Anterior cingulate cortex (tissue), 58 donors: ENCODE data around the gene DRAP1.
"Not testable (repeated sequence)": the region's sequence is repeated elsewhere in the genome, so short reads cannot be mapped to it uniquely, and the experiment has no call there.

ENCODE experiments used
- DNase-seq, 58 donors: peaks; one replicate each; lab custom pipeline; 2025; lab: John Stamatoyannopoulos, UW

The DRAP1 gene

GRCh38 chr11:65922565-65922964, 3.3 kb downstream of the DRAP1 start:
- no peak for DNase-seq

- no peak for DNase-seq
These were observed 6.2 kb downstream of the DRAP1 start for GRCh38 chr11:65925397-65925796.

- DNase-seq = peak in 4 of 58 donors; percentile 11 to 25 (median 18)
These were observed 8.7 kb downstream of the DRAP1 start for GRCh38 chr11:65927904-65928397.

- no peak for DNase-seq
These were observed 9.4 kb downstream of the DRAP1 start for GRCh38 chr11:65928667-65929066.

GRCh38 chr11:65931773-65932557, 12.7 kb downstream of the DRAP1 start:
- no peak for DNase-seq

GRCh38 chr11:65932558-65932919, 13.3 kb downstream of the DRAP1 start:
- DNase-seq = no peak

GRCh38 chr11:65934014-65934413, 14.8 kb downstream of the DRAP1 start:
- DNase-seq = no peak

- DNase-seq = no peak
These were observed 18.5 kb downstream of the DRAP1 start for GRCh38 chr11:65937766-65938165.

- no peak for DNase-seq
These were observed 22.6 kb downstream of the DRAP1 start for GRCh38 chr11:65941720-65942310.

- no peak for DNase-seq
These were observed 23.3 kb downstream of the DRAP1 start for GRCh38 chr11:65942531-65942930.

GRCh38 chr11:65944191-65944590, 25.0 kb downstream of the DRAP1 start:
- DNase-seq = no peak

- DNase-seq = no peak
These were observed 25.5 kb downstream of the DRAP1 start for GRCh38 chr11:65944767-65945166.

GRCh38 chr11:65945430-65945911, 26.2 kb downstream of the DRAP1 start, which contains the start of gene TSGA10IP:
TSGA10IP (plus strand) TSS chr11:65945480; CDS start chr11:65945676, 196 bp downstream.
- DNase-seq = no peak

- DNase-seq = no peak
These were observed 26.8 kb downstream of the DRAP1 start for GRCh38 chr11:65945941-65946558.

GRCh38 chr11:65946655-65947054, 27.4 kb downstream of the DRAP1 start:
- no peak for DNase-seq

- DNase-seq = no peak
These were observed 27.9 kb downstream of the DRAP1 start for GRCh38 chr11:65947133-65947532.

GRCh38 chr11:65947603-65948125, 28.4 kb downstream of the DRAP1 start:
- DNase-seq = no peak

- not testable (repeated sequence) for DNase-seq
These were observed 31.5 kb downstream of the DRAP1 start for GRCh38 chr11:65950711-65951110.

- DNase-seq = not testable (repeated sequence)
These were observed 32.4 kb downstream of the DRAP1 start for GRCh38 chr11:65951641-65952040.

GRCh38 chr11:65952052-65952521, 32.9 kb downstream of the DRAP1 start:
- DNase-seq = no peak

GRCh38 chr11:65953471-65953870, 34.2 kb downstream of the DRAP1 start:
- DNase-seq = no peak
